Left ventricle myocardium inferior (tissue), 1 donor: ENCODE data around the gene ITGA6. TPM values are rescaled to one million over a fixed set of nuclear protein-coding genes. Genes with fewer than 3 reads are reported as not detected.
A peak's percentile ranks its signal among the peaks of the same experiment; 100 is the strongest.

Experiments used
- DNase-seq: peaks from one replicate; pipeline ENCODE4 v3.0.0-alpha.2; 2020
- H3K27ac ChIP-seq: fragments of 200-600 bp; replicated peaks from 2 replicates; pipeline ENCODE4 v1.8.0; 2021
- H3K27me3 ChIP-seq: fragments of 200-600 bp; 2 replicates; pipeline ENCODE4 v1.8.0; 2021; ENCODE audit warnings: low read depth
- H3K36me3 ChIP-seq: fragments of 200-600 bp; 2 replicates; pipeline ENCODE4 v1.8.0; 2021
- H3K4me1 ChIP-seq: fragments of 200-600 bp; 2 replicates; pipeline ENCODE4 v1.8.0; 2021
- H3K4me3 ChIP-seq: fragments of 200-600 bp; 2 replicates; pipeline ENCODE4 v1.8.0; 2021; ENCODE audit warnings: mild to moderate bottlenecking, moderate library complexity
- H3K9me3 ChIP-seq: fragments of 200-600 bp; replicated peaks from 2 replicates; pipeline ENCODE4 v1.8.0; 2021
- intact Hi-C: fragments of 100-400 bp; cut with micrococcal nuclease; formaldehyde crosslinking; loops from one replicate; pipeline ENCODE4 v1.11.0; 2022
- total RNA-seq: library from RNA; stranded (reverse); fragmentation: NEBNext Ultra II Directional; extraction: Animal tissue kit (Norgen Biotek cat#: 25700); gene quantifications from one replicate; pipeline ENCODE4 v1.2.1, GENCODE V29; 2021
- TF ChIP-seq, protein P1 (sequence below): fragments of 200-600 bp; IDR thresholded peaks from 2 replicates; pipeline ENCODE4 v1.8.0; 2021; ENCODE audit warnings: antibody characterized with exemption, mild to moderate bottlenecking, borderline replicate concordance
- donor health status: DM: no; HTN: yes; CAD: no; lungs with severe emphysema.

ITGA6 gene
- total RNA-seq, 1 donor from 2014 or later, result 42.0 TPM

DNA sequence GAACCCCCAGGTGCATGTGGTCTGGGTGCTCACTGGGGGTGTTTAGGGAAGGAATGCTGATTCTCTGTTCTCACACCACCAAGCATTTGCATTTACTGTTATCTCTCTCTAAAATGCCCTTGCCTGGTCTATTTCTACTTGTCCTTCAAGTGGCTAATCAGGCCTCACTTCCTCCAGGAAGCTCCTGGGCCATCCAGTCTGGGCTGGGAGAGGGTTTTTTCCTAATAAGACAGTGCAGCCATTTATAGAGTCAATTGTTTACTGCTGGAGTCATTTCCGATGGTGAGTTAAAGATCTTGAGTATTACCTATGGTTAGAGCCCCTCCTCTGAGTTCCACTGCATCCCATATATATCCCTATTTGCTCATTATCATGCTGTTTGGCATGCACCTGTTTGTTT is 25.2 kb upstream of the ITGA6 start:
- Histone ChIP-seq H3K4me1 (peaks cover 42% of the 10 kb centered on the region), H3K27me3 (no peaks in the 10 kb centered on the region), H3K36me3 (no peaks in the 10 kb centered on the region), H3K27ac (peak overlapping the region; percentile 75), H3K9me3 (no peaks in the 10 kb centered on the region), H3K4me3 (no peak overlapping the region)
- intact Hi-C loops, result no loop called here
- no peak for DNase-seq
- TF ChIP-seq, protein P1, sequence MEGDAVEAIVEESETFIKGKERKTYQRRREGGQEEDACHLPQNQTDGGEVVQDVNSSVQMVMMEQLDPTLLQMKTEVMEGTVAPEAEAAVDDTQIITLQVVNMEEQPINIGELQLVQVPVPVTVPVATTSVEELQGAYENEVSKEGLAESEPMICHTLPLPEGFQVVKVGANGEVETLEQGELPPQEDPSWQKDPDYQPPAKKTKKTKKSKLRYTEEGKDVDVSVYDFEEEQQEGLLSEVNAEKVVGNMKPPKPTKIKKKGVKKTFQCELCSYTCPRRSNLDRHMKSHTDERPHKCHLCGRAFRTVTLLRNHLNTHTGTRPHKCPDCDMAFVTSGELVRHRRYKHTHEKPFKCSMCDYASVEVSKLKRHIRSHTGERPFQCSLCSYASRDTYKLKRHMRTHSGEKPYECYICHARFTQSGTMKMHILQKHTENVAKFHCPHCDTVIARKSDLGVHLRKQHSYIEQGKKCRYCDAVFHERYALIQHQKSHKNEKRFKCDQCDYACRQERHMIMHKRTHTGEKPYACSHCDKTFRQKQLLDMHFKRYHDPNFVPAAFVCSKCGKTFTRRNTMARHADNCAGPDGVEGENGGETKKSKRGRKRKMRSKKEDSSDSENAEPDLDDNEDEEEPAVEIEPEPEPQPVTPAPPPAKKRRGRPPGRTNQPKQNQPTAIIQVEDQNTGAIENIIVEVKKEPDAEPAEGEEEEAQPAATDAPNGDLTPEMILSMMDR, result no peak

DNA sequence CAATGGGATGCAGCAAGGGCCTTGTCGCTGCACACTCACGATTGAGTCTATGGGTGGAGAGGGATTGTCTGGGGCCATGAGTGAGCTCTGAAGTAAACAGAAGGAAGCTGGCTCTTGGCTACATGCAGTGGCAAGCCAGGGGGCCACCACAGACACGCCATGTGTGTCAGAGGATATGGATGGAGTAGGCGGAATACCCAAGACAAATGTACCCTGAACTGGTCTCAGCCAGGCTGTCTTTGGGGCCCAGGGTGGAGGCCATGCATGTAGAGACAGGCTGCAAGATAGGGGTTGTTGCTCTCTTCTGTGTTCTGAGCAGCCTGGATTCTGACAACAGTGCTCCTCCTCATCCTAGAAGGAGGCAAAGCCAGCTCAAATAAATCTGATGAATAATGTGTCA is 24.0 kb upstream of the ITGA6 start:
- intact Hi-C loops, result no loop called here
- H3K27ac ChIP-seq, result peak overlapping the region; percentile 75
- TF ChIP-seq, protein P1, result no peak

DNA sequence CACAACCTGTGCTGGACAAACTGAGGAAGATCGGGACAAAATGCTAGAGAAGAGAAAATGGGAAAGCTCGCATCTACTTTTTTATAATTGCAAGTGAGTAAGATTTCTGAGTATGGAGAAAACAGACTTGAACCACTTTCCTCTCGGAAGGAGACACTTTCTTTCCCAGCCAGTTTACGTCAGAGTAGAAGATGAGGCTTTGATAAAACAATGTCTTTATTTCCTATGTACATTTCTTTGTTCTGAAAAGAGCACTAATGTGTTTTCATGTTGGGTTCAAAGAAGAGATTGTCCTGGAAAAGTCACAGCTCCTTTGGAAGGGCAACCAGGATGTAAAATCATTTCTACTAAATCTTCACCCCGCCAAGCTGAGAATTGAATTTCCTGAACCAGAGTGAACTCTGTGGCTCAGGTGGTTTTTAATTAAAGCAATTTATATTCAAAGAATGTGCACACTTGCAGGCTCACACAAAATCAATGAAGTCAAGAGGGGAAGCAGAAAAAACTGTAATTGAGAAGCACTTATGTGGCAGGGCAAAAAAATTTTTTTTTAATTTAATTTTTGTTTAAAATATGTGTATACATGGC is 23.4 kb upstream of the ITGA6 start:
- no peaks in the 10 kb centered on the region for H3K27me3 ChIP-seq
- peaks cover 38% of the 10 kb centered on the region for H3K4me1 ChIP-seq
- TF ChIP-seq, protein P1, result no peak
- no peak overlapping the region for H3K4me3 ChIP-seq
- H3K9me3 ChIP-seq, result no peaks in the 10 kb centered on the region
- DNase-seq, result no peak
- H3K36me3 ChIP-seq, result no peaks in the 10 kb centered on the region
- intact Hi-C loops, result no loop called here
- peak overlapping the region; percentile 75 for H3K27ac ChIP-seq

More for the DNA sequence above, 24.0 kb upstream of the ITGA6 start:
- Histone ChIP-seq H3K27me3 (no peaks in the 10 kb centered on the region), H3K4me3 (no peak overlapping the region), H3K4me1 (peaks cover 39% of the 10 kb centered on the region), H3K9me3 (no peaks in the 10 kb centered on the region), H3K36me3 (no peaks in the 10 kb centered on the region)
- DNase-seq, result no peak

DNA sequence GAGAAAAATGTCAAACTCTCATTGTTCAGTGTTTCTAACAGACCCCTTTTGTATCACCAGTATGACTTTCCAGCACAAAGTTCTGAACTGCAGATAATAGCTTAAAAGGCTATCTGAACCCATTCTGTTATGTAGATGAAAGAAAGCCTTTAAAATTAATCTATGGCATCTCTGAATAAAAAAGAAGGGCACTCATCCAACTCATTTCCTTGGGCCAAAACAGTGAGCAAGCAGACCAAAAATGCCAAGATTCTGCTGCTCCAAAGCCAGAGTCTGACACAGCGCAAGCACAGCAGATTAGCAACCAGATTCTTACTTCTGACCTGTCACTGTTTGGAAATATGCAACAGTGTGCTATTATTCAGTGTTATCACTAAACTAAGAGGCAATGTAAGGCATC is 22.6 kb upstream of the ITGA6 start:
- no peaks in the 10 kb centered on the region for H3K27me3 ChIP-seq
- H3K4me3 ChIP-seq, result no peak overlapping the region
- H3K4me1 ChIP-seq, result peaks cover 41% of the 10 kb centered on the region
- H3K36me3 ChIP-seq, result no peaks in the 10 kb centered on the region
- intact Hi-C loops, result no loop called here
- TF ChIP-seq, protein P1, result no peak
- peak overlapping the region; percentile 75 for H3K27ac ChIP-seq
- no peaks in the 10 kb centered on the region for H3K9me3 ChIP-seq
- no peak for DNase-seq

DNA sequence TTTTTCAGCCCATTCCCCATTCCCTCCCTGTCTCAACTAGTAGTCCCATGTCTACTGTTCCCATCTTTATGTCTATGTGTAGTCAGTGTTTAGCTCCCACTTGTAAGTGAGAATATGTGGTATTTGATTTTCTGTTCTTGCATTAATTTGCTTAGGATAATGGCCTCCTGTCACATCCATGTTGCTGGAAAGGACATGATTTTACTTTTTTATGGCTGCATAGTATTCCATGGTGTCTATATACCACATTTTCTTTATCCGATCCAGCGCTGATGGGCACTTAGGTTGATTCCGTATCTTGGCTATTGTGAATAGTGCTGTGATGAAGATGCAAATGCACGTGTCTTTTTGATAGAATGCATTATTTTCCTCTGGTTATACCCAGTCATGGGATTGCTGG is 21.7 kb upstream of the ITGA6 start:
- no peak for DNase-seq
- TF ChIP-seq, protein P1, result no peak
- no peaks in the 10 kb centered on the region for H3K9me3 ChIP-seq
- no peak overlapping the region for H3K4me3 ChIP-seq
- intact Hi-C loops, result no loop called here
- no peaks in the 10 kb centered on the region for H3K27me3 ChIP-seq
- peak overlapping the region; percentile 75 for H3K27ac ChIP-seq
- H3K4me1 ChIP-seq, result peaks cover 41% of the 10 kb centered on the region
- H3K36me3 ChIP-seq, result no peaks in the 10 kb centered on the region
